HG02870 (cell line): ENCODE measurements around the gene RABGAP1L.
"Not testable (repeated sequence)": the region's sequence is repeated elsewhere in the genome, so short reads cannot be mapped to it uniquely, and the experiment has no call there.

Experiments
- ATAC-seq: cut with Tn5 transposase; IDR thresholded peaks from one replicate; pipeline ENCODE4 v1.9.1; 2021; ENCODE audit warnings: mild to moderate bottlenecking, moderate library complexity; ENCODE audit not compliant: unreplicated experiment

The RABGAP1L gene

GRCh38 chr1:174358344-174358743, 199.0 kb downstream of the RABGAP1L start:
- ATAC-seq, result no peak

GRCh38 chr1:174358786-174359453, 199.6 kb downstream of the RABGAP1L start:
- no peak for ATAC-seq

DNA sequence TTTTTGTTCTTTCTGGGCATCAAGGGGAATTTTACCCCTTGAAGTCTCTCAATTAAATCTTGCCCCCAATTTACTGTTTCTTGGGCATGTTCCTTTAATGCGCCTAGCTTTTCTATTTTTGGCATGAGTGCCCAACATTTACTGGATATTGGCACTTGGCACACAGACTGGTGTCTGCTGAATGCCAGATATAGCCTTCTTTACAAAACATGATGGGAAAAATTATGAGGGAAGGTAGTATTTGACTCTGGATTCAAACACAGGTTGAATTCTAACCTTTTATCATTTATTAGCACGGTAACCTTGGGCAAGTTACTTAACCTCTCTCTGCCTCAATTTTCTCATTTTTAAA, 200.1 kb downstream of the RABGAP1L start:
- ATAC-seq, result no peak

DNA sequence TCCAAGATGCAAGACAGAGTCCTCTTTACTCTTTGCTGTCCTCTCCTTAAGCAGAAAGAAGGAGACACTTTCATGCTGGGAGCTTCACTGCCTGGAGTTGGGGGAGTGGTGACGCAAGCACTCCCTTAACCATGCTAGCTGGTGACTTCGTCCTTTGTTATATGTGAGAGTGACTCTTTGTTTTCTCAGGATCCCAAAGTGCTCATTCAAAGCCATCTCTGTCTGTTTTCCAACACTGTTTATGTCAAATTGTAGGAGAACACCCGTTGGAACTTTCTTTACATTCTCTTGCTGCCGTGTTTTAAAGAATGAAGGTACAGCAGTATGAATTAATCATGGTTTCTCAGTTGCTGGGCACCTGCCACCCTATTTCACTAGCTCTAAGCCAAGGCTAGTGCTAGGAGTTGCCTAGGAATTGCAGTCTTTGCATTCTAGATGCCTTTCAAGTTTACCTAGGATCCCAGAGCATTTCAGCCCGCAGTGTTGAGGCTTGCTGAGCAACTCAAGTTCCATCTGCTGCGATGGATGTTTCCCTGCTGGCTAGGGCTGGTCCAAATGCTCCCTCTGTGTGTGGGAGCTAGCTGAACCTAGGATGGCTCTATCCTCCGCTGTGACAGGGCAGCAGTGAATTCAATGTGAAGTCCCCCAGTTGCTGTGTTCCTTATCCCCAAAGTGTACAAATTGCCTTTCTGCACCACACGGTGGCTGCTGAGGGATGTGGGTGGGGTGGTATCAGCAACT, 205.8 kb downstream of the RABGAP1L start:
- no peak for ATAC-seq

DNA sequence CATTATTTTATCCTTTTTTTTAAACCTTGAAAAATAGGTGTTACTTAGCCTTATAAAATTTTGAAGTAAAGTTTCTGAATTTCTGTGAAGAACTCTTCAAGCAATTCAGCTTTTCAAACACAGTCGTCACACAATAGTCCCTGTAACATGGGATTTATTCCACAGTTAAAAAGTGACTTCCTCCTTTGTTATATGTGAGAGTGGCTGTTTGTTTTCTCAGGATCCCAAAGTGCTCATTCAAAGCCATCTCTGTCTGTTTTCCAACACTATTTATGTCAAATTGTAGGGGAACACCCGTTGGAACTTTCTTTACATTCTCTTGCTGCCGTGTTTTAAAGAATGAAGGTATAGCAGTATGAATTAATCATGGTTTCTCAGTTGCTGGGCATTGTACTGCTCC, 207.6 kb downstream of the RABGAP1L start:
- ATAC-seq, result no peak

- ATAC-seq, result no peak
Observed at GRCh38 chr1:174367892-174368291, 208.6 kb downstream of the RABGAP1L start.

GRCh38 chr1:174376030-174376429, 216.7 kb downstream of the RABGAP1L start:
- no peak for ATAC-seq

- no peak for ATAC-seq
Observed at GRCh38 chr1:174391716-174392115, 232.4 kb downstream of the RABGAP1L start.

- no peak for ATAC-seq
Observed at GRCh38 chr1:174393885-174394284, 234.6 kb downstream of the RABGAP1L start.

- ATAC-seq, result no peak
Observed at GRCh38 chr1:174397261-174397660, 237.9 kb downstream of the RABGAP1L start.

DNA sequence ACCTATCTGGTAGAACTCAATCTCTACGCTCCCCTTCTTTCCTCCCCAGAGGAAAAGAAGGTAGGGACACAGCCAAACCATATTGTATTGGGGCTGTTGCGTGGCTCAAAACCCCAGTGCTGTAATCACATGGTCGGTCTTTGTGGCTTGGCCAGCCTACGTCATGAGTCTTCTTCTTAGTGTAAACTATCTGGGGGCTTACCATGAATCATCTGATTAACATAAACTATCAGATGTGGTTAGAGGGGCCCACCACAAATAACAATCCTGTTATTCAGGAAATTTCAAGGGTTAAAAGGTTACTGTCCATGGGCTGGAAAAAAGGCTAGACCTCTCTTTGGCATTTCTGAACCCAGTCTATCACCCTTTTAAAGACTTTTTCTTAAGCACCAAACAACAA, 238.9 kb downstream of the RABGAP1L start:
- ATAC-seq, result peak; percentile 64

- no peak for ATAC-seq
Observed at GRCh38 chr1:174399211-174399610, 239.9 kb downstream of the RABGAP1L start.

DNA sequence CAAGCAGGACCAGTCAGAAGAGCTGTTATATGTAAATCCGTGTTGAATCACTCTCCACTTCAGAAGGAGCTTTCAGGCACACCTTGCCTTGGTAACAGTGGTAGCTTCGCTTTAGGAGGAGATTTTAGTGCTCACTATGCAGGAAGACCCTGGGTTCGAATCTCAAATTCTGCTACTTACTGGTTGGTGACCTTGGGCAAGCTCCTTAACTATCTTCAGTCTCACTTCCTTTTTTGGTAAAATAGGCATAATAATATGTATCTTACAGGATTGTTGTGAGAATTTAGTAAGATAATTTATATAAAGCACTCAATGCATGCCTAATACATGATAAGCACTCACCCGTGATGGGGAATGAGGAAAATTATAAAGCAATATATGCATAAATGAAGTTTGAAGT, 241.8 kb downstream of the RABGAP1L start:
- no peak for ATAC-seq

DNA sequence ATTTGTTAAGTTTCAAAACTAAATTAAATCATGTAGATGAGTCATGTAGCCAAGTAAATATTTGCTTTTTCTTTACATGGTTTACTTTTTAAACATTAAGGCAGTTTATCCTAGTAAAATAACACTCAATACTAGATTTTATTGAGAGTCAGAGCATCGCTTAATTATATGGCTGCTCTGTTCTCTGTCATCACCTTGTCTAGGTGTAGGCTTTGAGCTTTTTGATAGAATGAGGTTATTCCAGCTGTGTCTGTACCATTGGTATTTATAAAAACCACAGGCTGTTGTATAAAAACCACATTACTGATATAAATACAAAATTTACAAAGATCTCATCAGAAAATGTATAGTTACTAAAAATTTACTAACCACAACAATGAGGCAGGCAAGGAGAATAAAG, 245.9 kb downstream of the RABGAP1L start:
- no peak for ATAC-seq

GRCh38 chr1:174406421-174406820, 247.1 kb downstream of the RABGAP1L start:
- no peak for ATAC-seq

GRCh38 chr1:174407665-174408064, 248.3 kb downstream of the RABGAP1L start:
- no peak for ATAC-seq

GRCh38 chr1:174408146-174408545, 248.8 kb downstream of the RABGAP1L start:
- no peak for ATAC-seq

- not testable (repeated sequence) for ATAC-seq
Observed at GRCh38 chr1:174409801-174410200, 250.5 kb downstream of the RABGAP1L start.

- no peak for ATAC-seq
Observed at GRCh38 chr1:174413632-174414031, 254.3 kb downstream of the RABGAP1L start.

- ATAC-seq, result no peak
Observed at GRCh38 chr1:174414203-174414602, 254.9 kb downstream of the RABGAP1L start.

DNA sequence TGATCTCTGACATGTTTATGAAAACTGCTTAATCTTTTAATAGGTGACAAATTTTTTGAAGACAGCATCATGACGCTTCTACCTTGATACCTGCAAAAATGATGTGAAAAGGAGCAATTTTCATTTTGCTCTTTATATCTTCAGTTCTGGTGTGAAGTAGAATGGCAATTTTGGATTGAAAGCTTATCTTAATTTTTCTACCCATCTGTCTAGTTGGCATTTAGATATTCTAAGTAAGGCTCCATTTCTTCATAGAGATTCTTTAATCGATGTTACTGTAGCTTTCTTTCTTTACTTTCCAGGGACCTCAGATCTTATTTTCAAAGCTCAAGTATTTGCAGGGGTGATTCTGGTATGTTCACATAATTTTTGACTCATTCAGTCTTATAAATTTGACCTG, 256.2 kb downstream of the RABGAP1L start:
- no peak for ATAC-seq

- no peak for ATAC-seq
Observed at GRCh38 chr1:174417921-174418320, 258.6 kb downstream of the RABGAP1L start.

GRCh38 chr1:174425121-174425520, 265.8 kb downstream of the RABGAP1L start:
- no peak for ATAC-seq
